Keratinocyte (primary cell): ENCODE results near the gene FJX1. TPM values are rescaled to one million over a fixed set of nuclear protein-coding genes. Genes with fewer than 3 reads are reported as not detected.
A peak's percentile ranks its signal among the peaks of the same experiment; 100 is the strongest.

Experiments
- DNase-seq: peaks from one replicate; pipeline ENCODE4 v3.0.0-alpha.2; 2011; ENCODE audit warnings: low read depth, missing footprints, low spot score
- FAIRE-seq: peaks from 2 replicates; lab custom pipeline; 2011; peaks lifted over from hg19 to GRCh38; lab: Jason Lieb, UNC
- H2AFZ ChIP-seq: 2 replicates; pipeline ENCODE4 v1.6.0; 2012; ENCODE audit warnings: low read length, control low read depth, inconsistent platforms; ENCODE audit not compliant: control insufficient read depth
- H3K27ac ChIP-seq: 2 replicates; pipeline ENCODE4 v1.5.1; 2011; ENCODE audit warnings: low read length; ENCODE audit not compliant: control insufficient read depth, insufficient read depth
- H3K27me3 ChIP-seq: 3 replicates; pipeline ENCODE4 v1.6.0; 2011; ENCODE audit warnings: low read length; ENCODE audit not compliant: control insufficient read depth, insufficient read depth; ENCODE audit errors: extremely low read depth
- H3K36me3 ChIP-seq, 2 experiments: 2 replicates in 1 of 2; 3 replicates in 1 of 2; pipeline ENCODE4 v1.5.1; 2011; ENCODE audit warnings: low read length in 2 of 2, mild to moderate bottlenecking in 1 of 2; ENCODE audit not compliant: control insufficient read depth in 2 of 2, insufficient read depth in 2 of 2; ENCODE audit errors: extremely low read depth in 1 of 2
- H3K4me1 ChIP-seq: 3 replicates; pipeline ENCODE4 v1.5.1; 2011; ENCODE audit warnings: low read length; ENCODE audit not compliant: control insufficient read depth, insufficient read depth; ENCODE audit errors: extremely low read depth
- H3K4me2 ChIP-seq: 3 replicates; pipeline ENCODE4 v1.6.0; 2011; ENCODE audit warnings: low read depth, low read length; ENCODE audit not compliant: control insufficient read depth, insufficient read depth; ENCODE audit errors: extremely low read depth
- H3K4me3 ChIP-seq, 3 experiments: fragments of 200-600 bp in 1 of 3; sonication (generic) in 1 of 3; 2 replicates in 2 of 3; 3 replicates in 1 of 3; pipeline ENCODE4 v1.5.1; 2011 to 2016; ENCODE audit warnings: low read length in 3 of 3, mild to moderate bottlenecking in 3 of 3, control low read depth in 2 of 3, inconsistent platforms in 1 of 3, low read depth in 1 of 3, mixed read lengths in 1 of 3, mixed run types in 1 of 3, moderate library complexity in 1 of 3; ENCODE audit not compliant: control insufficient read depth in 2 of 3, insufficient read depth in 2 of 3; ENCODE audit errors: extremely low read depth in 1 of 3
- H3K79me2 ChIP-seq: 2 replicates; pipeline ENCODE4 v1.6.0; 2012; ENCODE audit warnings: low read length; ENCODE audit not compliant: control insufficient read depth, insufficient read depth
- H3K9ac ChIP-seq: 3 replicates; pipeline ENCODE4 v1.6.0; 2011; ENCODE audit warnings: low read length; ENCODE audit not compliant: control insufficient read depth, insufficient read depth; ENCODE audit errors: extremely low read depth
- H3K9me1 ChIP-seq: 3 replicates; pipeline ENCODE4 v1.6.0; 2011; ENCODE audit warnings: low read length; ENCODE audit not compliant: control insufficient read depth, insufficient read depth; ENCODE audit errors: extremely low read depth
- H3K9me3 ChIP-seq: 2 replicates; pipeline ENCODE4 v1.5.1; 2012; ENCODE audit warnings: low read depth, low read length; ENCODE audit not compliant: control insufficient read depth
- H4K20me1 ChIP-seq: 3 replicates; pipeline ENCODE4 v1.6.0; 2011; ENCODE audit warnings: low read length; ENCODE audit not compliant: control insufficient read depth, insufficient read depth; ENCODE audit errors: extremely low read depth
- CTCF ChIP-seq, 3 experiments: IDR thresholded peaks in 1 of 3; conservative IDR thresholded peaks in 1 of 3; optimal IDR thresholded peaks in 1 of 3; 2 replicates in 2 of 3; 3 replicates in 1 of 3; pipeline versions ENCODE3 to v1.5.1; 2011; ENCODE audit warnings: low read length in 3 of 3, mild to moderate bottlenecking in 3 of 3, moderate library complexity in 2 of 3, control low read depth in 1 of 3, inconsistent platforms in 1 of 3; ENCODE audit not compliant: insufficient read depth in 2 of 3; ENCODE audit errors: extremely low read depth in 1 of 3
- EZH2 ChIP-seq: IDR thresholded peaks from one replicate; pipeline ENCODE4 v1.6.1; 2012; ENCODE audit warnings: inconsistent platforms, mild to moderate bottlenecking, low read length, moderate library complexity
- dilution Hi-C: fragments of 300-500 bp; cut with MboI; formaldehyde crosslinking; loops from one replicate; pipeline ENCODE4 v1.7.0; 2020; ENCODE audit warnings: low sequenced_read_pairs; ENCODE audit not compliant: extremely low pct_ligation_motif_present
- polyA plus RNA-seq, 5 experiments: library from polyadenylated mRNA; depleted of rRNA in 3 of 5; stranded (reverse) in 3 of 5; stranded (forward) in 1 of 5; unstranded in 1 of 5; fragments of >200 nt; gene quantifications; 1 replicate in 1 of 5; 2 replicates in 3 of 5; 3 replicates in 1 of 5; pipeline versions ENCODE4 v1.2.1 to v1.2.3, GENCODE V29; 2011 to 2012; ENCODE audit warnings: missing spikeins in 2 of 5, low read depth in 1 of 5, low replicate concordance in 1 of 5

Gene FJX1
- polyA plus RNA-seq, 1 donor (not counting 4 experiments of a cell fraction or from before 2014, with no cell fraction given): 19.7 TPM

- no peak overlapping the region for H2AFZ ChIP-seq
- dilution Hi-C loops: no loop called here
- H3K4me2 ChIP-seq: no peak overlapping the region
- H3K27ac ChIP-seq: no peak overlapping the region
- no peaks in the 10 kb centered on the region for H3K9me1 ChIP-seq
- no peak overlapping the region for H3K4me3 ChIP-seq
- no peaks in the 10 kb centered on the region for H3K9me3 ChIP-seq
- no peaks in the 10 kb centered on the region for H4K20me1 ChIP-seq
- peaks cover 3% of the 10 kb centered on the region for H3K79me2 ChIP-seq
- peaks cover 61% of the 10 kb centered on the region for H3K4me1 ChIP-seq
- H3K36me3 ChIP-seq: no peaks in the 10 kb centered on the region
- no peak for TF ChIP-seq EZH2
- TF ChIP-seq CTCF (optimal IDR thresholded peaks at IDR 0.05 in 1 of 3, IDR thresholded peaks at IDR 0.05 in 1 of 3, conservative IDR thresholded peaks at IDR 0.05 in 1 of 3; ENCODE audit: extremely low read depth in 1 of 3, insufficient read depth in 2 of 3, low read length in 3 of 3): no peak
- no peak for DNase-seq
- H3K27me3 ChIP-seq: no peaks in the 10 kb centered on the region
- no peak for FAIRE-seq
- H3K9ac ChIP-seq: no peak overlapping the region
Measured at GRCh38 chr11:35626501-35626900, 8.2 kb downstream of the FJX1 start.

GRCh38 chr11:35629511-35629910 is 11.3 kb downstream of the FJX1 start:
- H3K27me3 ChIP-seq: no peaks in the 10 kb centered on the region
- peaks cover 32% of the 10 kb centered on the region for H3K4me1 ChIP-seq
- TF ChIP-seq CTCF (optimal IDR thresholded peaks at IDR 0.05 in 1 of 3, IDR thresholded peaks at IDR 0.05 in 1 of 3, conservative IDR thresholded peaks at IDR 0.05 in 1 of 3; ENCODE audit: extremely low read depth in 1 of 3, insufficient read depth in 2 of 3, low read length in 3 of 3) (no peak), EZH2 (no peak)
- H3K79me2 ChIP-seq: no peaks in the 10 kb centered on the region
- no peaks in the 10 kb centered on the region for H4K20me1 ChIP-seq
- H3K4me2 ChIP-seq: peak overlapping the region; percentile 18
- H3K9me3 ChIP-seq: no peaks in the 10 kb centered on the region
- no peak for DNase-seq
- no peak for FAIRE-seq
- peak overlapping the region; percentile 47 for H3K27ac ChIP-seq
- no peak overlapping the region for H3K4me3 ChIP-seq
- dilution Hi-C loops: no loop called here
- H3K9me1 ChIP-seq: no peaks in the 10 kb centered on the region
- no peak overlapping the region for H2AFZ ChIP-seq
- H3K36me3 ChIP-seq: no peaks in the 10 kb centered on the region
- H3K9ac ChIP-seq: no peak overlapping the region
